Ishikawa (cell line): ENCODE measurements around the gene SVIP.

Experiments used
- CEBPB ChIP-seq: IDR thresholded peaks from 2 replicates; pipeline ENCODE4 v1.6.1; 2012
- CREB1 ChIP-seq: IDR thresholded peaks from 2 replicates; pipeline ENCODE4 v1.6.1; 2012; ENCODE audit warnings: low read depth
- EGR1 ChIP-seq: IDR thresholded peaks from 2 replicates; pipeline ENCODE4 v1.6.1; 2012
- EP300 ChIP-seq: IDR thresholded peaks from 2 replicates; pipeline ENCODE4 v1.6.1; 2012; ENCODE audit warnings: borderline replicate concordance
- FOXM1 ChIP-seq: IDR thresholded peaks from 2 replicates; pipeline ENCODE4 v1.6.1; 2012; ENCODE audit warnings: low read depth, borderline replicate concordance
- MAX ChIP-seq: IDR thresholded peaks from 2 replicates; pipeline ENCODE4 v1.6.1; 2012
- NFIC ChIP-seq: IDR thresholded peaks from 2 replicates; pipeline ENCODE4 v1.6.1; 2012
- RAD21 ChIP-seq: IDR thresholded peaks from 2 replicates; pipeline ENCODE4 v1.6.1; 2012; ENCODE audit warnings: low read depth
- REST ChIP-seq: IDR thresholded peaks from 2 replicates; pipeline ENCODE4 v1.6.1; 2012; ENCODE audit warnings: low read depth, mild to moderate bottlenecking
- TAF1 ChIP-seq: IDR thresholded peaks from 2 replicates; pipeline ENCODE4 v1.6.1; 2012; ENCODE audit warnings: low read depth, mild to moderate bottlenecking
- TCF12 ChIP-seq: IDR thresholded peaks from 2 replicates; pipeline ENCODE4 v1.6.1; 2012; ENCODE audit warnings: low read depth
- TEAD4 ChIP-seq: IDR thresholded peaks from 2 replicates; pipeline ENCODE4 v1.6.1; 2012
- ZBTB7A ChIP-seq: IDR thresholded peaks from 2 replicates; pipeline ENCODE4 v1.6.1; 2012; ENCODE audit warnings: low read depth

- TF ChIP-seq CEBPB (no peak), REST (no peak), RAD21 (no peak), TCF12 (no peak), MAX (no peak), EP300 (no peak), CREB1 (no peak), ZBTB7A (no peak), NFIC (no peak), TEAD4 (no peak), TAF1 (no peak), EGR1 (no peak), FOXM1 (no peak)
These were observed 20.9 kb downstream of the SVIP start for GRCh38 chr11:22808571-22809197.
